Liver (tissue), 3 donors: Measurements from ENCODE around the gene PSME3IP1.

Source experiments
- ATF3 ChIP-seq: IDR thresholded peaks from 2 replicates; pipeline ENCODE4 v1.6.1; 2016; ENCODE audit warnings: antibody characterized with exemption
- CTCF ChIP-seq: fragments of 150-350 bp; IDR thresholded peaks from 2 replicates; pipeline ENCODE4 v1.5.1; 2017; ENCODE audit warnings: improper control_type of control experiment, low read depth, low read length; ENCODE audit not compliant: missing input control
- EGR1 ChIP-seq, 2 donors: IDR thresholded peaks; 2 replicates each; pipeline ENCODE4 v1.6.1; 2016 to 2018; ENCODE audit warnings: antibody characterized with exemption in 2 of 2, low read depth in 2 of 2
- FOXA1 ChIP-seq: IDR thresholded peaks from 2 replicates; pipeline ENCODE4 v1.6.1; 2016; ENCODE audit warnings: antibody characterized with exemption
- FOXA2 ChIP-seq: IDR thresholded peaks from 2 replicates; pipeline ENCODE4 v1.6.1; 2016; ENCODE audit warnings: antibody characterized with exemption
- GABPA ChIP-seq, 2 donors: IDR thresholded peaks in 1 of 2; conservative IDR thresholded peaks in 1 of 2; 2 replicates each; pipeline ENCODE4 v1.6.1; 2016; ENCODE audit warnings: antibody characterized with exemption in 2 of 2, mild to moderate bottlenecking in 1 of 2, moderate library complexity in 1 of 2
- JUND ChIP-seq, 2 donors: IDR thresholded peaks; 2 replicates each; pipeline ENCODE4 v1.6.1; 2016; ENCODE audit warnings: antibody characterized with exemption in 2 of 2
- MAX ChIP-seq: IDR thresholded peaks from 2 replicates; pipeline ENCODE4 v1.6.1; 2016; ENCODE audit warnings: antibody characterized with exemption
- RAD21 ChIP-seq, 2 donors: IDR thresholded peaks; 2 replicates each; pipeline ENCODE4 v1.6.1; 2016; ENCODE audit warnings: antibody characterized with exemption in 2 of 2, mild to moderate bottlenecking in 2 of 2
- REST ChIP-seq: IDR thresholded peaks from 2 replicates; pipeline ENCODE4 v1.6.1; 2016; ENCODE audit warnings: antibody characterized with exemption, mild to moderate bottlenecking
- RXRA ChIP-seq, 2 donors: IDR thresholded peaks; 2 replicates each; pipeline ENCODE4 v1.6.1; 2017 to 2018; ENCODE audit warnings: antibody characterized with exemption in 2 of 2, mild to moderate bottlenecking in 1 of 2
- TAF1 ChIP-seq: conservative IDR thresholded peaks from 2 replicates; pipeline ENCODE4 v1.6.1; 2016; ENCODE audit warnings: antibody characterized with exemption, mild to moderate bottlenecking
- YY1 ChIP-seq: IDR thresholded peaks from 2 replicates; pipeline ENCODE4 v1.6.1; 2016; ENCODE audit warnings: antibody characterized with exemption, mild to moderate bottlenecking
- ZBTB33 ChIP-seq: IDR thresholded peaks from 2 replicates; pipeline ENCODE4 v1.6.1; 2016; ENCODE audit warnings: antibody characterized with exemption
- donor health status: healthy.
- donor health status: healthy.

- TF ChIP-seq GABPA (IDR thresholded peaks at IDR 0.05 in 1 of 2, conservative IDR thresholded peaks at IDR 0.05 in 1 of 2) (no peak), CTCF (no peak), YY1 (no peak), REST (no peak), MAX (no peak), ATF3 (no peak), FOXA2 (no peak), FOXA1 (no peak), ZBTB33 (no peak), EGR1 (IDR thresholded peaks at IDR 0.05; ENCODE audit: low read depth in 2 of 2) (no peak), TAF1 (no peak), RAD21 (IDR thresholded peaks at IDR 0.05) (no peak), JUND (IDR thresholded peaks at IDR 0.05) (no peak), RXRA (IDR thresholded peaks at IDR 0.05) (no peak)
Measured at GRCh38 chr16:57148481-57148880, 37.4 kb downstream of the PSME3IP1 start.
